SH-SY5Y (cell line): ENCODE measurements around the gene HDAC8.

ENCODE experiments used
- GATA2 ChIP-seq: IDR thresholded peaks from 2 replicates; pipeline ENCODE4 v1.6.1; 2011; ENCODE audit warnings: mild to moderate bottlenecking, low read depth, low read length
- GATA3 ChIP-seq: IDR thresholded peaks from 2 replicates; pipeline ENCODE4 v1.6.1; 2011; ENCODE audit warnings: low read depth, mild to moderate bottlenecking, low read length, moderate library complexity

GRCh38 chrX:72478853-72479252 is 93.8 kb downstream of the HDAC8 start:
- TF ChIP-seq GATA2 (no peak), GATA3 (no peak)
